Kidney glomerular epithelial cell (primary cell): ENCODE data around the gene SH3PXD2A.

ENCODE experiments used
- DNase-seq: peaks from one replicate; lab custom pipeline; 2025; lab: John Stamatoyannopoulos, UW

The SH3PXD2A gene

DNA sequence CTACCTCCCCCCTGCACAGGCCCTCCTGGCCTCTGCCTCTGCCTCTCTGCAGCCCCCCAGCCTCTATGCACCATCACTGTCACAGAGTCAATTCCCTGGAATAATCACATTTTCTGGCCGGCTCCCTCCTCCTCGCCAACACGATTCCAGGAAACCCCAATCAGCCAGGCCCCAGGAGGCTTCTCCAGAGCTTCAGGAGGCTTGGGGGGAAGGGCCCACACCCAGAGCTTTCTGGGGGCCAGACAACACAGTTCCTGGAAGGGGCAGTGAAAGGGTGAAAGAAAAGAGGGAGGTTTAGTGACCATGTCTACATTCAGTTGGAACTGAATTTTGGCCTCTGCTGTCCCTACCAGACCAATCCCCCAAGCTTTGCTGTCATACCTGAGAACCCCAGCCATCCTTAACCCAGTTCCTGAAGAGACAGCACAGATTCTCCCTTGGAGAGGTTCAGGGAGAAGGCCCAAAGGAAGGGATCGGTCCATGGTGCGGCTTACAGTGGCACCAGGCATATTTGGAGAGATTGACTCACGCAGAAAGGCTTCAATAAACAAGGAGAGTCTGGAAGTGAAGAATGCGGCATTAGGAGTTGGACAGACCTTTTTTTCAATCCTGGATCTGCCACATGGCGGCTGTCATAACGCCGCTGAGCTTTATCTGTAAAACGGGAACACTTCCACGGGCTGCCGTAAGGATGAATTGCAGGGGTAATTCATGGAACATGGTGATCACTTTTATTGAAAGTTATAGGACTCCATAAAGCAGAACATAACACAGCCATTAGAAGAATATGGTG is 272.8 kb downstream of the SH3PXD2A start:
- no peak for DNase-seq

- no peak for DNase-seq
These were observed 273.9 kb downstream of the SH3PXD2A start for GRCh38 chr10:103581499-103581898.

DNA sequence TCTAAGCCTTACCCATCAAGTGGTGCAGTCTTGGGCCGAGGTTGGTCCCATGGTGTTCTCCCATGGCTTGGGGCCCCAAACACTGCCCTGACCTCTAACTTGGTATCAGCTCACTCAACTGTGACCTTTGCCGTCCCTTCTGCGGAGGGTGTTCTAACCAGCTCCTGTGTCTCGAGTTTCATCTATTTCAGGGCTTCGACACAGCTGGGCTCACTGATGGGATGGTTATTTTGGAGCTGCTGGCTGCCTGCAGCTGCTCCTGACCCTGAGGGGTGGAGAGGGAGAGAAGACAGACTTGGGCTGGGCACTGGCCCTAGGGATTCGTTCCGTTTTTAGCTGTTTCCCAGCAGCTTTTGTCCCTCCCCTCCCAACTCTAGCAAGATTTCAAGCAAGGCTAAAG is 274.9 kb downstream of the SH3PXD2A start:
- DNase-seq: no peak

- no peak for DNase-seq
These were observed 275.4 kb downstream of the SH3PXD2A start for GRCh38 chr10:103580011-103580410.

DNA sequence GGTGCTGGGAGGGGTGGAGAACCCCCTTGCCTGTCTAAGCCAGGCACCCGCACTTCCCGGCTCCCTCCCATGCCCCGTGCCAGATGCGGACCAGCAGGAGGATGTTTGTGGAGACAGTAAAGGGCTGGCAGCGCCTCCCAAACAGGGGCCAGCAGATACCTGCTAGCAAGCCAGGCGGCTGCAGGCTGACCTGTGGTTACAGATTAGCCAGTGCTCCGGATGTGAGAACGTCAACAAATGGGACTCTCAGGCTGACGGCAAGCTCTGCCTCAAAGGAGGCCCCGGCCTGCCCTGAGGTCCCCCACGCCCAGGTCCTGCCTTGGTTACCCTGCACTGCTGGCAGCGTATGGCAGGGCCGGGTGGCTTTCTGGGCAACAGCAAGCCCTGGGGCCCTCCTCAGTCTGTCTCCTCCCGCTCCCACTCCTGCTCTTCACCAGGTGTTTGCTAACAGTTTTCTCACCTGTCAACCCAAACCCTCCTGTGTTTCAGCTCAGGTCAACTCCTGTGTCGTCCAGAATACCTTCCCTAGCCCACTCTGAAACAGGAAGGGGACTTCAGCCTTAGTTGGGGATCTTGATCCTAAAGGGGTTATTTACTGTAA is 276.5 kb downstream of the SH3PXD2A start:
- DNase-seq: no peak

GRCh38 chr10:103576862-103577261 is 278.5 kb downstream of the SH3PXD2A start:
- DNase-seq: no peak

- DNase-seq: no peak
These were observed 279.3 kb downstream of the SH3PXD2A start for GRCh38 chr10:103576076-103576471.

DNA sequence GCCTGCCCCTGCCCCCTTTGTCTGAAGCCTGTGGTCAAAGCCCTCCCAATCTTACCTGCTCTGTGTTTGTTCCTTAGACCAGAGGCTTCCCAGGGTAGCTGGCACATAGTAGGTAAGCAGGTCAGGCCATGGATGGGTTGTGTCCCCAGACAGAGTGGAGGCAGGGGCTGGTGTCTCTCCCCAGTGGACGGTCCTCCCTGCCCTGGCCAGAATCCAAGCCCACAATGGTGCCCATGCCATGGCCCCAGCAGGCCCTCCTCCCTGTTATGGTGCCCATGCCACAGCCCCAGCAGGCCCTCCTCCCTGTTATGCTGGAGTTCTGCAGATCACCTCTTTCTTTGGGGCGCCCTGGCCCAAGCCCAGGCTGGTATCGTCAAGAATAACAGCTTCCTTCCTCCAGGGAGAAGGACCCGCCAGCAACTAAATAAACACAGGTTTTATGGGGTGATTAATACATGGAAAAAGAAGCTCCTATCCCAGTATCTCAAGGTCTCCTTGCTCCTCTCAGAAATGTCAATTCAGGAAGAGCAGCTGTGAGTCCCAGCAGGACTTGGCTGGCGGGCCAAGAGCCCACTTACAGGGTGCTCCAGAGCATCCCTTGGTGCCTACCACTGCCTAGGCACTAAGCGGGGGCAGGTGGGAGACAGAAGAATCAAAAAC is 279.8 kb downstream of the SH3PXD2A start:
- DNase-seq: no peak

DNA sequence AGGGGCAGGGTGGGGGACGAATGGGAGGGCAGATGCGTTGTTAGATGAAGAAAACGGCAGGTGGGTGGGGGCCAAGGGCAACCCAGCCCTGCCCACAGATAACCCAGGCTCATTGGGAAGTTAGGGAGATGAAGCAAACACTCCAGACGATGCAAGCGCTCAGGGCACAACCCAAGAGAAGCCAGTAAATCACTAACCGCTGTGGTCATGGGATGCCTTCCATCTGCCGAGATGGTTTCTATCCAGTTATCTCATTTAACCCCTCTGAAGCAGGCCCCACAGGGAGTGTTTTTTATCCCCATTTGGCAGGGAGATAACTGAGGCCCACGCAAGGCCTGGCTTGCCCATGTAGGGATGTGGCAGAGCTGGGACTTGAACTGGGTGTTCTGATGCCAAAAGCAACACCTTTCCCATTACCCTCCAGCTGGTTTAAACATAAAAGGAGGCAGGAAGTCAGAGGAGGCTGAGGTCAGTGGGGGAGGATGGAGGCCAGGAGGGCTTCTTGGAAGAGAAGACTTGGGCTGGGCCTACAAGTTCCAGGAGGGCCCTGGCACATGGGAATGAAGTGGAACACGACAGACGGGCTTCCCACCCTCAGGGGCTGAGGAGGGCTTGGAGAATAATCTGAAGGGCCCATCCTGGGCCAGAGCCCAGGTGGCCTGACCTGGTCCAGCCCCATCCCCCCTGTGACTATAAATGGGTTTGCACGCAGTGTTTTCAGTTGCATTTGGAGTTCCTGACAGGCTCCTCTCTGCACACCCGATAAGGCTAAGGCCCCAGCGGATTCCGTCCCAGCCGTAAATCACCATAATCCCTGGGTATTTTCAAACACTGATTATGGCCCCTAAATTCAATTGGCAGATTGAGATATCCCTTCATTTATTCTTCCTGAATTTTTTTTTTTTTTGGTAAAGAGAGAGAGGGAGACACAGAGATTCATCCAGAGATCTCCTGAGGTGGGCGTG is 281.0 kb downstream of the SH3PXD2A start:
- no peak for DNase-seq

DNA sequence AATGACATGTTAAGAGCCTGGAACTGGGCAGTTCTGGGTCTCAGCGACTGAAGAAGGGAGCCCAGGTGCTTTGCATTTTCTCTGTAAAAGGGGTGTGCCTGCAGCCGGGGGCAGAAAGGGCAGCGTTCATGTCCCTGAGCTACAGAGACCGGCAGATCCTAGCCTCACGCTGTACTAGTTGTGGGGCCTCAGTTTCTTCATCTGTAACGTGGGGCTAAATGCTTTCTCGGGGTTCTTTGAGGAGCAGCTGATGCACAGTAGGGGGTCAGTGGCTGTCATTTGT is 282.2 kb downstream of the SH3PXD2A start:
- DNase-seq: no peak

- no peak for DNase-seq
These were observed 282.8 kb downstream of the SH3PXD2A start for GRCh38 chr10:103572347-103573204.

DNA sequence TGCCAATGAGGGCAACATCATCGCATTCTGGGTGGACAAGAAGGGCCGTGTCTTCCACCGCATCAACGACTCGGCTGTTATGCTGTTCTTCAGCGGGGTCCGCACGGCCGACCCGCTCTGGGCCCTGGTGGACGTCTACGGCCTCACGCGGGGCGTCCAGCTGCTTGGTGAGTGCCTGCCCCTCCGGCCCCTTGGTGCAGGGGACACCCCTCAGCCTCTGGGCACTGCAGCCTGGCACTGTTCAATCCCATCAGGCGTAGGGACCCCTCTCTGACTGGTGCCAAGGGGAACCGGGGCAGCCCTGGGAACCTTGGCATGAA is 283.8 kb downstream of the SH3PXD2A start:
- no peak for DNase-seq

DNA sequence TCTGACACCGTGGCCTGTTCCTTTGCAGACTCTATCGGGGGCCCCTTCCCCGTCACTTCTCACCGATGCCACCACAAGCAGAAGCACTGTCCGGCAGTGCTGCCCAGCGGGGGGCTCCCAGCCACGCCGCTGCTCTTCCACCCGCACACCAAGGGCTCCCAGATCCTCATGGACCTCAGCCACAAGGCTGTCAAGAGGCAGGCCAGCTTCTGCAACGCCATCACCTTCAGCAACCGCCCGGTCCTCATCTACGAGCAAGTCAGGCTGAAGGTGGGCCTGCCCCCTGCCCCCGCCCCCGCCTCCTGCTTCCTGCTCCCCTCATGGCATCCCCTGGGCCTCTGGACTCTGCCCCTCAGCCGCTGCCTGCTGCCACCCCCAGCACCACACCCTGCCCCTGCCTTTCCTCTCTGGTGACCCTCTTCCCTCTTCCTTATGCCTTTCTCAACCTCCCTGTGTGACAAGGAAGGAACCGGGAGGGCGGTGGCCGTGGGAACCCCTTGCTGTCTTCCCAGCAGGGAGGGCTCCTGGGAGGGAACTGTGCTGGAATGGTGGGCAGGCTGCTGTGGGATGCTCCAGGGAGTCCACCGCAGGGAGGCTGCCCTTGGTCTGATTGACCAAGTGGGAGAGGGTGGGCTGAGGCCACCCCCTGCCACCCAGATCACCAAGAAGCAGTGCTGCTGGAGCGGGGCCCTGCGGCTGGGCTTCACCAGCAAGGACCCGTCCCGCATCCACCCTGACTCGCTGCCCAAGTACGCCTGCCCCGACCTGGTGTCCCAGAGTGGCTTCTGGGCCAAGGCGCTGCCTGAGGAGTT is 284.3 kb downstream of the SH3PXD2A start:
- DNase-seq: no peak

DNA sequence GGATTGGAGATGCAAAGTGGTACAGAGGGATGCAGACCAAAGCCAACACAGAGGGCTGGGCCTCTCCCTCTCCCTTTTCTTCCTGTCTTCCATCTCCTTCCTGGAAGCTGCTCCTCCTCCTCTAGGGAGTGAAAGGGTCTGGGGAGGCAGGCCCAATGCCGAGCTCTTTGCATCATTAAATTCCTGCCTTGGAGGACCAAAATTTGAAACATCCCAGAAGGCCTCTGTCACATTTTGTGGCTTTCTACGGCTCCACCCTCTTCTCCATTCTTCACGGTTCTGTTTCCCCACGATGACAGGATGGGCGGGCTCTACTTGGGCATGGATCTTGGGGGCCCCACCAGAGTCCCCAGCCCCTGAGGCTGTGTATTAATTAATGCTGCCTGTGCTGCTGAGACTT is 285.5 kb downstream of the SH3PXD2A start:
- DNase-seq: no peak

- no peak for DNase-seq
These were observed 286.9 kb downstream of the SH3PXD2A start for GRCh38 chr10:103568505-103568904.

- no peak for DNase-seq
These were observed 288.8 kb downstream of the SH3PXD2A start for GRCh38 chr10:103566536-103566935.

GRCh38 chr10:103564776-103565520 is 290.4 kb downstream of the SH3PXD2A start:
- DNase-seq: no peak

DNA sequence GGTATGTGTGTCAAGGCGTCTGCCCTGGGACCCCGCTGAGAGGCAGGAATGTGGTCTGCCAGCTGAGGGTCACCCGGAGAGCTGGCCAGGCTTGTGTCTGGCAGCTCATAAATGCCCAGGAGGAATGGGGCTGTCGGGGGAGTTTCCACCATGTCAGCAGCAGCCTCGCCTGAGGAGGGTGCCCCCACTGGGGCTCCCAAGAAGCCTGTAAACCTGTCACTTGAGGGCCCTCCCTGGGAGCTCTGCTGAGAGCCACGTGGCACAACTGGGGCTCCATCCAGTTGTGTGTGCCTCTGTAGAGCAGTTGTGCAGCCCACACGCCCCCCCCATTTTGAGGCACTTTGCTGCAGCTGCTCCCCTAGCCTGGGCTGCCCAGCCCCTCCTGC is 291.3 kb downstream of the SH3PXD2A start:
- no peak for DNase-seq

GRCh38 chr10:103563231-103564115 is 291.9 kb downstream of the SH3PXD2A start:
- no peak for DNase-seq
